Fibroblast of villous mesenchyme (primary cell): Measurements from ENCODE around the gene GLYATL1B. TPM values are rescaled to one million over a fixed set of nuclear protein-coding genes. Genes with fewer than 3 reads are reported as not detected.
"Not testable (repeated sequence)": the region's sequence is repeated elsewhere in the genome, so short reads cannot be mapped to it uniquely, and the experiment has no call there.

Source experiments
- DNase-seq: peaks from one replicate; pipeline ENCODE4 v3.0.0-alpha.2; 2010; ENCODE audit warnings: low read depth
- H3K4me3 ChIP-seq: 2 replicates; pipeline ENCODE4 v1.5.1; 2011; ENCODE audit warnings: low read depth, mild to moderate bottlenecking, low read length
- CTCF ChIP-seq: IDR thresholded peaks from 2 replicates; pipeline ENCODE4 v1.5.1; 2012; ENCODE audit warnings: low read depth, mild to moderate bottlenecking, low read length; ENCODE audit not compliant: insufficient read depth
- total RNA-seq: library from RNA; depleted of rRNA; stranded (reverse); fragments of >200 nt; gene quantifications from 2 replicates; pipeline ENCODE4 v1.2.3, GENCODE V29; 2012

GLYATL1B gene
- total RNA-seq, 1 donor, result not detected

- peak; percentile 19 for DNase-seq
- TF ChIP-seq CTCF, result no peak
- H3K4me3 ChIP-seq, result no peak overlapping the region
Measured at GRCh38 chr11:59062602-59063529, 23.2 kb upstream of the GLYATL1B start.

GRCh38 chr11:59063996-59064727 is 21.9 kb upstream of the GLYATL1B start:
- DNase-seq, H3K4me3 ChIP-seq: not testable (repeated sequence)

GRCh38 chr11:59069087-59069486 is 17.0 kb upstream of the GLYATL1B start:
- no peak overlapping the region for H3K4me3 ChIP-seq
- no peak for TF ChIP-seq CTCF
- no peak for DNase-seq

GRCh38 chr11:59076876-59077571 is 9.1 kb upstream of the GLYATL1B start:
- no peak for TF ChIP-seq CTCF
- no peak for DNase-seq
- H3K4me3 ChIP-seq, result no peak overlapping the region

- no peak for DNase-seq
Measured at GRCh38 chr11:59078435-59078834, 7.7 kb upstream of the GLYATL1B start.

GRCh38 chr11:59079086-59079485 is 7.0 kb upstream of the GLYATL1B start:
- no peak for TF ChIP-seq CTCF
- H3K4me3 ChIP-seq, result no peak overlapping the region
- DNase-seq, result no peak

More at GRCh38 chr11:59078435-59078834, 7.7 kb upstream of the GLYATL1B start:
- no peak for TF ChIP-seq CTCF
- H3K4me3 ChIP-seq, result no peak overlapping the region

- DNase-seq, H3K4me3 ChIP-seq: not testable (repeated sequence)
Measured at GRCh38 chr11:59080421-59080820, 5.7 kb upstream of the GLYATL1B start.

GRCh38 chr11:59081430-59082020 is 4.6 kb upstream of the GLYATL1B start:
- not testable (repeated sequence) for DNase-seq, H3K4me3 ChIP-seq
